C4-2B (cell line): ENCODE results near the gene FOXK1.

Experiments
- ZFX ChIP-seq: fragments of 450-650 bp; IDR thresholded peaks from 2 replicates; pipeline ENCODE4 v1.6.1; 2017
- TF ChIP-seq, protein P1 (sequence below): fragments of 450-650 bp; conservative IDR thresholded peaks from 2 replicates; pipeline ENCODE4 v1.5.1; 2017; ENCODE audit warnings: mild to moderate bottlenecking

DNA sequence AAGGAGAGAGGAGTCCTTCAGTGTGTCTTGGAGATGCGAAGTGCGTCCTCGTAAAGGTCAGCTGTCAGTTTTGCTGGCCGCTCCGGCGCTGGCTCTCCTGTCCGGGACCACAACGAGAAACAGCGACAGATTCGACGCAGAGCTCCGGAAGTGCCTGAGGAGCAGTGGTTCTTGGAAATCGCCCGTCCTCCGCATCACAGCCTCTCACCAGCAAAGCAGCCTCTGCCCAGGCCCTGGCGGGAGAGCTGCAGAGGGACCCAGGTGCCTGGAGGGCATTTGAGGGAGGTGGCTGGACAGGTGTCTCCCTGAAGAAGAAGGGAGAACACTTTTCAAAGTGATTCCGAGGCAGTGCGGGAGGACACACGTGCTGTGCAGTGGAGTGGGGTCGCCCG is 81.7 kb downstream of the FOXK1 start:
- no peak for TF ChIP-seq ZFX
- TF ChIP-seq, protein P1, sequence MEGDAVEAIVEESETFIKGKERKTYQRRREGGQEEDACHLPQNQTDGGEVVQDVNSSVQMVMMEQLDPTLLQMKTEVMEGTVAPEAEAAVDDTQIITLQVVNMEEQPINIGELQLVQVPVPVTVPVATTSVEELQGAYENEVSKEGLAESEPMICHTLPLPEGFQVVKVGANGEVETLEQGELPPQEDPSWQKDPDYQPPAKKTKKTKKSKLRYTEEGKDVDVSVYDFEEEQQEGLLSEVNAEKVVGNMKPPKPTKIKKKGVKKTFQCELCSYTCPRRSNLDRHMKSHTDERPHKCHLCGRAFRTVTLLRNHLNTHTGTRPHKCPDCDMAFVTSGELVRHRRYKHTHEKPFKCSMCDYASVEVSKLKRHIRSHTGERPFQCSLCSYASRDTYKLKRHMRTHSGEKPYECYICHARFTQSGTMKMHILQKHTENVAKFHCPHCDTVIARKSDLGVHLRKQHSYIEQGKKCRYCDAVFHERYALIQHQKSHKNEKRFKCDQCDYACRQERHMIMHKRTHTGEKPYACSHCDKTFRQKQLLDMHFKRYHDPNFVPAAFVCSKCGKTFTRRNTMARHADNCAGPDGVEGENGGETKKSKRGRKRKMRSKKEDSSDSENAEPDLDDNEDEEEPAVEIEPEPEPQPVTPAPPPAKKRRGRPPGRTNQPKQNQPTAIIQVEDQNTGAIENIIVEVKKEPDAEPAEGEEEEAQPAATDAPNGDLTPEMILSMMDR: no peak
